ENCODE measurements around the gene WDR1. TPM values are rescaled to one million over a fixed set of nuclear protein-coding genes. Genes with fewer than 3 reads are reported as not detected.

WDR1 gene
- total and polyA plus RNA-seq, 5 donors from 2014 or later, result 312 to 422 (median 356) TPM

DNA sequence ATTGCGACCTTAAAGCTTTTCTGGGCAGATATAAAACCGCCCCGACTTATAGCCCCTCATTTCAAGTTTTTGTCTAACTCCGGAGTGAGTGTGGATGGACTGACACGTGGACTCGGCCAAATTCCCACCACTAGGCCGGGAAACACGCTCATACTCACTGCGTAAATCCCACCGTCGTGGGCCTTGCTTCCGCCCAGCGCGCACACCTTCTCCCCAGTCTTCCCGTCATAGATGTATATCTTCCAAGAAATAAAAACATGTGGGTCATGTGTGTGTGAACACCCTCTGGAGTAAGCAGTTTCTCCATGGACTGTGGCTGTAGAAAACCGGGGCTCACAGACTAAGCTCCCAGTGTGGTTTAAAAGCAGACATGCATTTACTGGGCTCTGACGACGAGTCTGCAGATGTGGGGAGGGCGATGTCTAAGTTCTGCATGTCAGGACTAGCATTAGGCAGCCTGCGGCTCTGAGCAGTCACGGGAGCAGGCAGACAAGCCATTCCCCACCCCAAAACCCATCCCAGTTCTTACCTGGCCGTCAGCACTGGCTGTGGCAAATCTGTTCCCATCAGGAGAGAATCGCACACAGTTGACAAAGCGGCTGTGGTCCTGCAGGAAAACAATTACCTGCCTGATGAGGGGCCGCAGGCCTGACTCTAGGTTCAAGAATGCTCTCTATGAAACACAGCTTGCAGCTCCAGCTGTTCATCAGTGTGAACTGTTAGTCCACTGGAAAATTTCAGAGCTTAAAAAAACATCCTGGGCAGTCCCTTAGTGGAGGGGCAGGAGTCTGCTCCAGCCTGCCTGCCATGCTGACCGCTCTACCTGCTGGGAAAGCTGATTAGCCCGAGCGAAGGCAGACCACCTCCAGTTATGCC lies 28.2 kb downstream of the WDR1 start:
- no peak for DNase-seq
- H3K4me1 ChIP-seq (ENCODE audit: control insufficient read depth, insufficient read depth, low read length, poor library complexity, severe bottlenecking), result peaks cover 21% of the 10 kb centered on the region
- H3K4me1 Mint-ChIP-seq, result peaks cover 0 to 30% (median 8%) of the 10 kb centered on the region in 4 donors
- H3K4me3 ChIP-seq (ENCODE audit: low read depth, low read length), result no peak overlapping the region
- no peaks in the 10 kb centered on the region for H3K9me3 Mint-ChIP-seq
- H3K9me3 ChIP-seq (ENCODE audit: control insufficient read depth in 2 of 2, low read length in 2 of 2), result no peaks in the 10 kb centered on the region
- H3K27ac ChIP-seq (ENCODE audit: insufficient read depth, low read length, poor library complexity, severe bottlenecking), result no peak overlapping the region
- H3K27me3 ChIP-seq (ENCODE audit: control insufficient read depth, insufficient read depth, low read length), result no peaks in the 10 kb centered on the region
- H3K36me3 ChIP-seq (ENCODE audit: control insufficient read depth, insufficient read depth, low read length), result peaks cover 97% of the 10 kb centered on the region
- no peak for ATAC-seq (ENCODE audit: low read depth in 2 of 2)
- H3K27ac Mint-ChIP-seq, result no peak overlapping the region
- peaks cover 33% of the 10 kb centered on the region for H3K36me3 Mint-ChIP-seq
- no peak overlapping the region for H3K4me3 Mint-ChIP-seq
- no peaks in the 10 kb centered on the region for H3K27me3 Mint-ChIP-seq

DNA sequence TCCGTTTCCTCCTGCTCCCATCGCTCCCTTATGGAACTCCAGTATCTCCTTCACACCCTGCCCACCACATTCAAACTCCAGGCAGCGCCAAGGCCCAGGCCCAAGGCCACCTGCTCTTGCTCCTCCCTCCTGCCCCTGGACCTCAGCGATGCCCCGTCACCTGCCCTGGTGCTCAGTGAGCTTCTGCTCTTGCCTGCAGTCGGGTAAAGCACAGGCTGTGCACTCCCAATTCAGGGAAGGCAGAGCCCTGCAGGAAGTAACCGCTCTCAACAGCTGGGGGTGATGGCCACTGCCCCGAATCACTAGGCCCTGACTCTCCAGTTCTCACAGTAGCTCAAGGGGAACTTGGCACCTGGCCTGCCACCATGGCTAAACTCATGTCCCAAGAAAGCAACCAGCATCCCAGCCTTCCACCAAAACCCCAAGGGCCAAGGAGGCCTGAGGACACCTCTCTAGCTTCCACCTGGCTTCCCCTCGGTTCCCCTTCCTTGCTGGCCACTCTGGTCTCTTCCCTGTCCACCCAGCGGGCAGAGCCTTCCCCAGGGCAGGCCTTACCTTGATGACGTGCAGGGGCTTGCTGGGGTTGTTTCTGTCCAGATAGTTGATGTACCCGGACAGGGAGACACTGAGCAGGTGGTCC lies 29.3 kb downstream of the WDR1 start:
- Mint-ChIP-seq H3K36me3 (peaks cover 29% of the 10 kb centered on the region), H3K27me3 (no peaks in the 10 kb centered on the region), H3K4me3 (no peak overlapping the region), H3K9me3 (no peaks in the 10 kb centered on the region), H3K4me1 (peaks cover 0 to 20% (median 2%) of the 10 kb centered on the region in 4 donors), H3K27ac (peak overlapping the region in 1 of 3 donors; percentile 53)
- no peak overlapping the region for H3K4me3 ChIP-seq (ENCODE audit: low read depth, low read length)
- H3K9me3 ChIP-seq (ENCODE audit: control insufficient read depth in 2 of 2, low read length in 2 of 2), result no peaks in the 10 kb centered on the region
- H3K27me3 ChIP-seq (ENCODE audit: control insufficient read depth, insufficient read depth, low read length), result no peaks in the 10 kb centered on the region
- ATAC-seq (ENCODE audit: low read depth in 2 of 2) (no peak), DNase-seq (no peak)
- peaks cover 99% of the 10 kb centered on the region for H3K36me3 ChIP-seq (ENCODE audit: control insufficient read depth, insufficient read depth, low read length)
- H3K4me1 ChIP-seq (ENCODE audit: control insufficient read depth, insufficient read depth, low read length, poor library complexity, severe bottlenecking), result peaks cover 12% of the 10 kb centered on the region
- H3K27ac ChIP-seq (ENCODE audit: insufficient read depth, low read length, poor library complexity, severe bottlenecking), result peak overlapping the region; percentile 29

DNA sequence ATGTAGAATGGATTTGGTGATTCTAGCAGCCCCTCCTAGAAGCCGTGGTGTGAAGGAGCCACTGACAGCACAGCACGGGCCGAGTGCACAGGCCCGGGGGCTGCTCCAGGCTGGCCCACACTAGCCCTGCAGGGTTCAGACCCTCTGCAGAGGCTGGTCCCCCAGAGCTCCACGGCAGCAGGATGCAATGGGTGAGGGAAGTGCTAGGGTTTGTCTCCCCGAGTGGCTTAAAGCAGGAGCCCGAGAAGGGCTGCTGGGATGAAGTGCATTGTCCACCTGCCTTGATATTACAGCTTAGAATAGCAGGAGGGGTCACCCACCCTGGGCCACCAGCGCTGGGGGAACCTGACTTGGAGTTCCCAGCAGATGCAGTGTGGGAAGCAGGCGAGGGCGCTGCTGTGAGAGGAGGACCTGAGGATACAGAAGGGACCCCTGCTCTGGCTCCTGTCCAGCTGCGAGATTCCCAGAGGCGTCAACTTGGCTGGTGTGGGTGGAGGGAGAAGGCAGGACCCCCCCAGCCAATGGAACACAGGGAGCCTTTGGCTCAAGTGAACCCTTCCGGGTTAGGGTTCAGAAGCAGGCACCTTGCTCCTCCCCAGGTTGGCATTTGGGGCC lies 30.0 kb downstream of the WDR1 start:
- Histone ChIP-seq H3K27me3 (ENCODE audit: control insufficient read depth, insufficient read depth, low read length) (no peaks in the 10 kb centered on the region), H3K36me3 (ENCODE audit: control insufficient read depth, insufficient read depth, low read length) (peaks cover 99% of the 10 kb centered on the region), H3K27ac (ENCODE audit: insufficient read depth, low read length, poor library complexity, severe bottlenecking) (no peak overlapping the region), H3K4me3 (ENCODE audit: low read depth, low read length) (no peak overlapping the region), H3K4me1 (ENCODE audit: control insufficient read depth, insufficient read depth, low read length, poor library complexity, severe bottlenecking) (peaks cover 6% of the 10 kb centered on the region), H3K9me3 (ENCODE audit: control insufficient read depth in 2 of 2, low read length in 2 of 2) (no peaks in the 10 kb centered on the region)
- Mint-ChIP-seq H3K27me3 (no peaks in the 10 kb centered on the region), H3K9me3 (no peaks in the 10 kb centered on the region), H3K27ac (no peak overlapping the region), H3K36me3 (peaks cover 29% of the 10 kb centered on the region), H3K4me1 (peaks cover 0 to 14% (median 0%) of the 10 kb centered on the region in 4 donors), H3K4me3 (no peak overlapping the region)
- no peak for ATAC-seq (ENCODE audit: low read depth in 2 of 2)
- DNase-seq, result no peak

DNA sequence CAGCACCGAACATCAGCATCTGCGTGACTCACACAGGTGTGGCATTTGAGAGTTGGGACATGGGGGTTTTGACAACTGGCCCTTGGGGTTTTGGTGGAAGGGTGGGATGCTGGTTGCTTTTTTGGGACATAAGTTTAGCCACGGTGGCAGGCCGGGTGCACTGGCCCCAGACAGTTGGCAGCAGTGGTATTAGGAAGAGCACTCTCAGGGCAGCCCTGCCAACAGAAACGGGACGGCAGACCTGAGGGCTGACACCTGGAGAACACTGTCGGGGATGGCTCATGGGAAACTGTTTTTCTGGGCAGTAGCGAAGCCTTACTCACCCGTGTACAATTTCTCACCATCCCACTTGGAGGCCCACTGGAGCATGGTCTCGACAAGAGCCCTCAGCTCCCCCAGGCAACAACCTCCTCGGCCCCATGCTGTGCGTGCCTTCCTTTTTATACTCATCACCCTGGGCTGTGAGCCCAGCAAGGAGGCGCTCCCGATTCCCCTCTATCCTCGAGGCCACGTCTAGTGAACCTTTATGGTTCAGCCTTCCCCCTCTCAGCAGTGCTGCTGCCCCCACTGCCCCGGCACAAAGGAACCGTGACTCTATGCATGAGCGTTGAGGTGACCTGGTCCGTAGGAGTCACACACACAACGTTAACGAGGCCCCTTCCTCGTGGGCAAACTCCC lies 30.6 kb downstream of the WDR1 start:
- Mint-ChIP-seq H3K27me3 (no peaks in the 10 kb centered on the region), H3K4me3 (no peak overlapping the region), H3K36me3 (peaks cover 31% of the 10 kb centered on the region), H3K9me3 (no peaks in the 10 kb centered on the region), H3K4me1 (peaks cover 0 to 9% (median 0%) of the 10 kb centered on the region in 4 donors), H3K27ac (peak overlapping the region in 1 of 3 donors; percentile 60)
- no peak overlapping the region for H3K27ac ChIP-seq (ENCODE audit: insufficient read depth, low read length, poor library complexity, severe bottlenecking)
- H3K36me3 ChIP-seq (ENCODE audit: control insufficient read depth, insufficient read depth, low read length), result peaks cover 98% of the 10 kb centered on the region
- no peak overlapping the region for H3K4me3 ChIP-seq (ENCODE audit: low read depth, low read length)
- ATAC-seq (ENCODE audit: low read depth in 2 of 2), result no peak
- H3K9me3 ChIP-seq (ENCODE audit: control insufficient read depth in 2 of 2, low read length in 2 of 2), result no peaks in the 10 kb centered on the region
- peaks cover under 1% of the 10 kb centered on the region for H3K4me1 ChIP-seq (ENCODE audit: control insufficient read depth, insufficient read depth, low read length, poor library complexity, severe bottlenecking)
- H3K27me3 ChIP-seq (ENCODE audit: control insufficient read depth, insufficient read depth, low read length), result no peaks in the 10 kb centered on the region
- no peak for DNase-seq

DNA sequence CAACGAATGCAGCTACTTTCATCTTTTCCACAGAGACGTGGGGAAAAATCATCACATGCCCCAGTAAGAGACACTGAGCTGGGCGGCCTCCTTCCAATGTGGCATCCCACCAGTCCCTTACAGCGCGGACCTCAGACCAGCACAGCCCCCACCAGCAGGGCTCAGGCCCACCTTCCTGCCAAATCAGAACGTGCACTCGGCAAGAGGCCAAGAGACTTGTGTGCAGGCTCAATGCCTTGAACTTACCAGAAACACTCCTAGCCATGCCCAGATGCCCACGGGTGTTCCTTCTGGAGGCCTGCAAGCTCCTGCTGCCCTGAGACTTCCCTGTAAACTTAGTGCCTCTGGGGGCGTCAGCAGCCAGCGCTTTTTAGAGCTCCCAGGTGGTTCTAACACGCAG lies 31.2 kb downstream of the WDR1 start:
- peaks cover 30% of the 10 kb centered on the region for H3K36me3 Mint-ChIP-seq

DNA sequence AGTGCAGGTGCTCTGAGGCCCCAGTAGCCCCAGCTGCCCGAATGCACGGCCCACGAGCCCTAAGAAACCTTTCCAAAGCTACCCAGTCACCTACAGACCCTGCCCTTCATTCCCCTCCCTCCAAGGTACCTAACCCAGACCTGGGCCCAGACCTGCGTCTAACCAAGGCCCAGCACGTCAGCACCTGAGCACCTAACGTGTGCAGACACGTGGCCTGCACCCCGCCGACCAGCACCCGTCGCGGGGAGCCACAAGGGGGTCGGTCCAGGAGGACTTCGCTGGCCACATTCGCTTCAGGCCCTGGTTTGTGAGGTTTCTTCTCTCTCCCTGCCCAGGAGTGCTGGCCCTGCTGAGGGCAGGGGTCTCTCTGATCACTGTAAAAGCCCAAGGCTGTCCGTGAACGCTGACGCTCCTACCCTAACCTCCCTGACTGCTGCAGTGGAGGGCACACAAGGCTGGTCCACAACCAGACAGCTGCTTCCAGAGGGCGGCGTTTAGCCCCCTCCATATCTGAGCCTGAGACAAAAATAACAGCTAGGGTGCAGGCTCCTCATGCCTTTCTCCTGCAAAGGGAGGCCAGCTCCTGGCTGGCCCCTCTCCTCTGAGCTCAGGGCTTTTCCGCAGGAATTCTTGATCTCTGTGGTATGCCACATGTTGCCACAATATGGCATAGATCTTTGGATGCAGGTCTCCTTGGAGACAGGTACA lies 31.8 kb downstream of the WDR1 start:
- Mint-ChIP-seq H3K9me3 (no peaks in the 10 kb centered on the region), H3K27me3 (no peaks in the 10 kb centered on the region), H3K27ac (no peak overlapping the region), H3K36me3 (peaks cover 28% of the 10 kb centered on the region), H3K4me1 (no peaks in the 10 kb centered on the region), H3K4me3 (peak overlapping the region in 1 of 4 donors; percentile 15)
- H3K4me3 ChIP-seq (ENCODE audit: low read depth, low read length), result no peak overlapping the region
- DNase-seq, result no peak
- no peaks in the 10 kb centered on the region for H3K4me1 ChIP-seq (ENCODE audit: control insufficient read depth, insufficient read depth, low read length, poor library complexity, severe bottlenecking)
- no peaks in the 10 kb centered on the region for H3K27me3 ChIP-seq (ENCODE audit: control insufficient read depth, insufficient read depth, low read length)
- H3K27ac ChIP-seq (ENCODE audit: insufficient read depth, low read length, poor library complexity, severe bottlenecking), result no peak overlapping the region
- ATAC-seq (ENCODE audit: low read depth in 2 of 2), result peak in 1 of 2 donors; percentile 12
- H3K9me3 ChIP-seq (ENCODE audit: control insufficient read depth in 2 of 2, low read length in 2 of 2), result no peaks in the 10 kb centered on the region
- peaks cover 98% of the 10 kb centered on the region for H3K36me3 ChIP-seq (ENCODE audit: control insufficient read depth, insufficient read depth, low read length)

More for the DNA sequence above, 31.2 kb downstream of the WDR1 start:
- H3K27me3 Mint-ChIP-seq, result no peaks in the 10 kb centered on the region
- H3K27ac Mint-ChIP-seq, result no peak overlapping the region
- Histone ChIP-seq H3K27me3 (ENCODE audit: control insufficient read depth, insufficient read depth, low read length) (no peaks in the 10 kb centered on the region), H3K9me3 (ENCODE audit: control insufficient read depth in 2 of 2, low read length in 2 of 2) (no peaks in the 10 kb centered on the region), H3K27ac (ENCODE audit: insufficient read depth, low read length, poor library complexity, severe bottlenecking) (no peak overlapping the region), H3K4me3 (ENCODE audit: low read depth, low read length) (no peak overlapping the region), H3K36me3 (ENCODE audit: control insufficient read depth, insufficient read depth, low read length) (peaks cover 98% of the 10 kb centered on the region), H3K4me1 (ENCODE audit: control insufficient read depth, insufficient read depth, low read length, poor library complexity, severe bottlenecking) (no peaks in the 10 kb centered on the region)
- no peaks in the 10 kb centered on the region for H3K9me3 Mint-ChIP-seq
- H3K4me3 Mint-ChIP-seq, result no peak overlapping the region
- ATAC-seq (ENCODE audit: low read depth in 2 of 2), result no peak
- peaks cover 0 to 4% (median 0%) of the 10 kb centered on the region in 4 donors for H3K4me1 Mint-ChIP-seq
- DNase-seq, result no peak
